K562 (cell line): ENCODE results near the gene CD96.

Experiments
- BRCA1 ChIP-seq, 2 experiments: fragments of 450-650 bp in 1 of 2; sonication (generic) in 1 of 2; formaldehyde crosslinking in 1 of 2; IDR thresholded peaks; 2 replicates each; pipeline versions ENCODE4 v1.5.0 to v1.6.1; 2017 to 2020; ENCODE audit warnings: mild to moderate bottlenecking in 1 of 2, missing genetic modification reagents in 1 of 2
- CHD2 ChIP-seq: IDR thresholded peaks from 2 replicates; pipeline ENCODE4 v1.6.1; 2011; ENCODE audit warnings: low read depth, low read length
- ESRRA ChIP-seq: fragments of 450-650 bp; IDR thresholded peaks from 2 replicates; pipeline ENCODE4 v1.6.1; 2014; ENCODE audit warnings: low read depth, mild to moderate bottlenecking, moderate library complexity, borderline replicate concordance
- EZH2 ChIP-seq: IDR thresholded peaks from 2 replicates; pipeline ENCODE4 v1.6.1; 2012; ENCODE audit warnings: low read depth, mild to moderate bottlenecking, inconsistent platforms, low read length, borderline replicate concordance
- GTF2A2 ChIP-seq: IDR thresholded peaks from 2 replicates; pipeline ENCODE4 v1.6.1; 2016; ENCODE audit warnings: mild to moderate bottlenecking, missing genetic modification characterization, missing compliant biosample characterization
- HSF4 ChIP-seq: fragments of 250-450 bp; sonication (Bioruptor Pico); IDR thresholded peaks from 2 replicates; pipeline ENCODE4 v2.1.2; 2022; ENCODE audit warnings: mild to moderate bottlenecking, moderate library complexity, borderline replicate concordance
- MCM7 ChIP-seq, 2 experiments: fragments of 450-650 bp; IDR thresholded peaks; 2 replicates each; pipeline ENCODE4 v1.6.1; 2016 to 2018
- MYBL2 ChIP-seq, 2 experiments: fragments of 450-650 bp in 1 of 2; sonication (generic) in 1 of 2; formaldehyde crosslinking in 1 of 2; IDR thresholded peaks; 2 replicates each; pipeline versions ENCODE4 v1.6.1 to v1.8.1; 2017 to 2022; ENCODE audit warnings: borderline replicate concordance in 1 of 2, inconsistent platforms in 1 of 2, low read depth in 1 of 2, mild to moderate bottlenecking in 1 of 2, missing genetic modification reagents in 1 of 2, moderate library complexity in 1 of 2
- NCOR1 ChIP-seq: fragments of 450-650 bp; IDR thresholded peaks from 2 replicates; pipeline ENCODE4 v1.6.1; 2016; ENCODE audit warnings: mild to moderate bottlenecking, moderate library complexity
- RCOR1 ChIP-seq, 2 experiments: IDR thresholded peaks; 2 replicates each; pipeline ENCODE4 v1.6.1; 2012; ENCODE audit warnings: low read depth in 2 of 2, low read length in 2 of 2, borderline replicate concordance in 1 of 2, improper control_type of control experiment in 1 of 2
- SNRNP70 ChIP-seq: fragments of 200-400 bp; formaldehyde crosslinking; optimal IDR thresholded peaks from 2 replicates; pipeline ENCODE3; 2017; ENCODE audit warnings: low read depth, low read length
- TRIM24 ChIP-seq, 2 experiments: fragments of 450-650 bp; IDR thresholded peaks; 2 replicates each; pipeline ENCODE4 v1.6.1; 2016
- TF ChIP-seq, protein P1 (sequence below), 3 experiments: IDR thresholded peaks in 2 of 3; conservative IDR thresholded peaks in 1 of 3; 2 replicates each; pipeline ENCODE4 v1.5.1; 2011 to 2012; ENCODE audit warnings: low read length in 3 of 3, mild to moderate bottlenecking in 3 of 3, control low read depth in 2 of 3, improper control_type of control experiment in 1 of 3, inconsistent platforms in 1 of 3, low read depth in 1 of 3, mixed read lengths in 1 of 3, moderate library complexity in 1 of 3; ENCODE audit not compliant: insufficient read depth in 2 of 3
- TF ChIP-seq, protein P2 (sequence below), 2 experiments: fragments of 450-650 bp in 1 of 2; sonication (generic) in 1 of 2; formaldehyde crosslinking; conservative IDR thresholded peaks; 2 replicates each; pipeline versions ENCODE4 v1.4.0 to v1.8.1; 2020 to 2022; ENCODE audit warnings: mild to moderate bottlenecking in 1 of 2, missing genetic modification reagents in 1 of 2

DNA sequence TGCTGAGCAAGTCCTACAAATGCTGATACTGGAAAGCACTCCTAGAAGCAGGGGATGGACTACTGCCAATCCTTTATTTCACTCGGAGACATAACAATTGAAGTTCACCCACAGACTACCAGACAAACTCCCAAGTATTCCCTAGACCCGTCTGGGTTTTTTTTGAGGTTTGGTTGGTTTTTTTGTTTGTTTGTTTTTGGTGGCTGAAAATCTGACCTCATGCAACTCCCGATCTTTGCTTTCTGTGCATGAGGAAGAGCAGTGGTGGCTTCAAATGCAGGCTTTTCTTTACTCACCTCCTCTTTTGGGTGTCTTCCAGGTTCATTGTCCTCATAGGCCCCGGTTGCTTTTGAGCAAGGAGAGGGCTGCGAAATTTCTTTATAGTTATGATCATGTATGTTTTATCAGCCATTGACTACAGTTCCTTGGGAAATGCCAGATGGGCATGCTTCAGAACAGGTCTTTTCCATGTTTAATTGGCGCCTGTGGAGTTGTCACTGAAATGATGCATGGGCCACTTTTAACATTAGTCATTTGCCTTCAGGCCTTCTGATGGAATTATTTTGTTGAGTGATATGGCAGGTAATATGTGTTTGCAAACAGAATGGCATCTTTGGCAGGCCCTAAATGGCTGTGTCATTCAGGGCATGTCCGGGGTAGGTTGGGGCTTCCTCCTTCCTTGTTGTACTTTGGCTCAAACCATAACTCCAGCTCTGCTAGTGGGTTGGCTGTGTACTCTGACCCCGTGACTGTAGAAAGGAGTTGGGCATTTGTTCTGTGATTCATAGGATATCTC, 134.4 kb downstream of the CD96 start:
- TF ChIP-seq TRIM24 (IDR thresholded peaks at IDR 0.05) (no peak), SNRNP70 (no peak), ESRRA (no peak), EZH2 (no peak), CHD2 (no peak), BRCA1 (IDR thresholded peaks at IDR 0.05) (no peak), BRCA1 (CRISPR knock-in tag; IDR thresholded peaks at IDR 0.05) (no peak), MYBL2 (IDR thresholded peaks at IDR 0.05; ENCODE audit: low read depth) (no peak), MYBL2 (CRISPR knock-in tag; IDR thresholded peaks at IDR 0.05; ENCODE audit: borderline replicate concordance) (no peak), NCOR1 (no peak), GTF2A2 (tag) (no peak), HSF4 (CRISPR knock-in tag) (no peak), RCOR1 (IDR thresholded peaks at IDR 0.05; ENCODE audit: borderline replicate concordance in 1 of 2, low read depth in 2 of 2, low read length in 2 of 2) (no peak), MCM7 (IDR thresholded peaks at IDR 0.05) (no peak)
- TF ChIP-seq, protein P1, sequence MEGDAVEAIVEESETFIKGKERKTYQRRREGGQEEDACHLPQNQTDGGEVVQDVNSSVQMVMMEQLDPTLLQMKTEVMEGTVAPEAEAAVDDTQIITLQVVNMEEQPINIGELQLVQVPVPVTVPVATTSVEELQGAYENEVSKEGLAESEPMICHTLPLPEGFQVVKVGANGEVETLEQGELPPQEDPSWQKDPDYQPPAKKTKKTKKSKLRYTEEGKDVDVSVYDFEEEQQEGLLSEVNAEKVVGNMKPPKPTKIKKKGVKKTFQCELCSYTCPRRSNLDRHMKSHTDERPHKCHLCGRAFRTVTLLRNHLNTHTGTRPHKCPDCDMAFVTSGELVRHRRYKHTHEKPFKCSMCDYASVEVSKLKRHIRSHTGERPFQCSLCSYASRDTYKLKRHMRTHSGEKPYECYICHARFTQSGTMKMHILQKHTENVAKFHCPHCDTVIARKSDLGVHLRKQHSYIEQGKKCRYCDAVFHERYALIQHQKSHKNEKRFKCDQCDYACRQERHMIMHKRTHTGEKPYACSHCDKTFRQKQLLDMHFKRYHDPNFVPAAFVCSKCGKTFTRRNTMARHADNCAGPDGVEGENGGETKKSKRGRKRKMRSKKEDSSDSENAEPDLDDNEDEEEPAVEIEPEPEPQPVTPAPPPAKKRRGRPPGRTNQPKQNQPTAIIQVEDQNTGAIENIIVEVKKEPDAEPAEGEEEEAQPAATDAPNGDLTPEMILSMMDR (IDR thresholded peaks at IDR 0.05 in 2 of 3, conservative IDR thresholded peaks at IDR 0.05 in 1 of 3; ENCODE audit: insufficient read depth in 2 of 3, low read depth in 1 of 3, low read length in 3 of 3), result no peak
- TF ChIP-seq, protein P2, sequence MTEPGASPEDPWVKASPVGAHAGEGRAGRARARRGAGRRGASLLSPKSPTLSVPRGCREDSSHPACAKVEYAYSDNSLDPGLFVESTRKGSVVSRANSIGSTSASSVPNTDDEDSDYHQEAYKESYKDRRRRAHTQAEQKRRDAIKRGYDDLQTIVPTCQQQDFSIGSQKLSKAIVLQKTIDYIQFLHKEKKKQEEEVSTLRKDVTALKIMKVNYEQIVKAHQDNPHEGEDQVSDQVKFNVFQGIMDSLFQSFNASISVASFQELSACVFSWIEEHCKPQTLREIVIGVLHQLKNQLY (CRISPR knock-in tag; conservative IDR thresholded peaks at IDR 0.05), result no peak
